ENCODE results near the gene LCN10.

Gene LCN10

GRCh38 chr9:136735812-136736480, 6.8 kb downstream of the LCN10 start:
- DNase-seq = peak; percentile 28

GRCh38 chr9:136734837-136735496, 7.8 kb downstream of the LCN10 start:
- peak; percentile 13 for DNase-seq

DNA sequence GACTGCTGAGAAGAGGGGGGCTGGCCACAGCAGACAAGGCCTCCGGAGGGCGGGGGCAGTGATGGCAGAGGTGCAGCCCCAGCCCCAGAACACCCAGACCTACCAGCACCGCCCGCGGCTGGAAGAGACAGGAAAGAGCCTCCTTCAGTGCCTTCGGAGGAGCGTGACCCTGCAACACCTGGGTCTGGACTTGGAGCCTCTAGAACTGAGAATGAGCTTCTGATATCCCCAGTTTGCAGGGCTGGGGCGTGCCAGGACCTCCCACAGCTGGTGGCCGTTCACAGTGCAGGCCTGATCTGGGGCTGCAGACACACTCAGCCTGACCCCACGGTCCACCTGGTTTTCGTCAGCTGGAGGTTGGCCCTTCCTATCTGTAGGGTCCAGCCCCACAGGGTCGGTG, 9.1 kb downstream of the LCN10 start:
- peak; percentile 10 for DNase-seq

DNA sequence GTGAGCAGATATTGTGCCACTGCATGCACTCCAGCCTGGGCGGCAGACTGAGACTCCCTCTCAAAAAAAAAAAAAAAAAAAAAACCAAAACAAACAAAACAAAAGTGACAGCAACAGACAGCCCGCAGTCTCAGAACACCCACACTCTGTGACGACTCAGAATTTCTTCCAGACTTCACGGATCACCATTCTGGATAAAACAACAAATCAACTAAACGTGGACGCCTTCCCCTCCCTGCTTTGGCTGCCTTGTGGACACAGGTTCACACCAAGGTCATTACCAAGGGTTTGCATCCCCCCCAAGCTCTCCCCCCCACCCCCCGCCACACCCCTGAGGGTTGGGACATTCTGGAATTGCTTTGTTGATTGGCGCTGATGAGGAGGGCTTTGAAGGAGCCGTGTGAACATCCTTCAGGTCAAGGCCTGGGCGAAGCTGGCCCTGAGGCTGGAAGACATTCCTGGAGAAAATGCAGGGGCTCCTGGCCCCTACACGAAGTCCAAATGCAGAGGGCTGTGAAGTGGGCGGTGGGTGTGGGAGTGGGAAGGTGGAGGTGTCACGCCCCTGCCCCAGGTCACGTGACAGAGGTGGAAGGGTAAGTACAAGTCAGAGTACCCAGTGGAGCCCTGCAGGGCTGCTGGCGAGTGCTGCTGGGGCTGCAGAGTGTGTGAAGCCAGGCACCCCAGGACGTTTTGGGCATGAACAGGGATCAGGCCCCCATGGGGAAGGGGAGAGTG, 10.1 kb downstream of the LCN10 start:
- DNase-seq = peak; percentile 15

DNA sequence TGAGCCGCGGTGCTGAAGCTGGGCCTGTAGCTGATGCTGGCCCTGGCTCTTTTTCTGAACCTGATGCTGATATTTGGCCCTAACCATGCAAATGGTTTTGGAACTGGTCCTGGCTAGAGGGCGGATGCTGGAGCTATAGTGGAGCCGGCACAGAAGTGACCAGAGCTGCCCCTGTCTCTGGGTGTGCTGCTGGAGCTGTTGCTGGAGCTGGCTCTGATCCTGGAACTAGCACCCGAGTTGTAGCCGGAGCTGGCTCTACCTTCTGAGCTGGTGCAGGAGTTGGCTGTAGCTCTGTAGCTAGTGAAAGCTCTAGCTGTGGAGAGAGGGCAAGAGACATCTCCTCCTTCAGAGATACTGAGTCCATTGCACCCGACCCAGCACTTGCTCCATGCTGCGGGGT, 12.8 kb downstream of the LCN10 start:
- DNase-seq = peak; percentile 23

GRCh38 chr9:136729144-136729543, 13.6 kb downstream of the LCN10 start:
- DNase-seq = peak; percentile 35

GRCh38 chr9:136728548-136729123, 14.1 kb downstream of the LCN10 start:
- no peak for DNase-seq

DNA sequence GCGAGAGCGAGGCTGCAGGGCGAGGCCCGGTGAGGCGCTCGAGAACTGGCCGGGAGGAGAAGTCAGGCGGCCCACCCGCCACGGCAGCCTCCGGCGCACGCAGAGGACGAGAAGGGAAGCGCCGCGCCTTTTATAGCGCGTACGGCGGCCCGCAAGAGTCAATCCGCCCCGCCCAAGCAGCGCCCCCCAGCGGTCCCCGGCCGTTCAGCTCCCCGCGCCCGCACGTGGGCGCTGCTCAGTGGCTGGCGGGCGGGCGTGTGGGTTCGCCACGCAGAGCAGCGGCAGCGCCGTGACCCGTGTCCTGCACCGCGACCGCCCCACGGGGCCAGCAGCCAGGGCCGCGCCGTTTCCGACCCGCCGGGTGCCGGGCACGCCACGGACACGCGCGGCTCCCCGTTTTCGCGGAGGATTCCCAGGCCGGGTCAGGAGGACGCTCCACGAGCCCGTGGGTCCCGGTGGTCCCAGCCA, 14.6 kb downstream of the LCN10 start:
- DNase-seq = peak; percentile 90

DNA sequence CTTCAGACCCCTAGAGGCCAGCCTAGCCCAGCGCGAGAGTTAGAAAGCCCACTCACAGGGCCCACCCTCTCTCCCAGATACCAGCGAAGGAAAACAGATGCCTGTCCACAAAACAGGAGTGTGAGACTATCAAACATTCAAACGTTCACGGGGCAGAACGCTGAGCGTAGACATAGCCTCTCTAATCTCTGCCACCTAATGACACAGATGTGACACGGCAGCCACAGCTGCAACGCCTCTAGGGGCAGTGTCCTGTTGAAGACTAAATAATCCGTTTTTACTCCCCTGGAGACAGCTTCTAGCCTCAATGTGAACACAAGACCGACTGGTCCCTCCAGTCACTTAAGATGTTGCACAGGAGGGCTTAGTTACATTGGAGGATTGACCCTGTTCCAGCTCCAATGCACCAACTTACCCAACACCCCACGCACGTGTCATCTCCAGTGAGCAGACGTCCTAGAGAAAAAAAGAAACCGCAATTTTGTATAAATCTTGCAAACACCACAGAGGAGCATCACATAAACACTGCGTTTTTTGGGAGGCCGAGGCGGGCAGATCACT, 16.0 kb downstream of the LCN10 start:
- no peak for DNase-seq

DNA sequence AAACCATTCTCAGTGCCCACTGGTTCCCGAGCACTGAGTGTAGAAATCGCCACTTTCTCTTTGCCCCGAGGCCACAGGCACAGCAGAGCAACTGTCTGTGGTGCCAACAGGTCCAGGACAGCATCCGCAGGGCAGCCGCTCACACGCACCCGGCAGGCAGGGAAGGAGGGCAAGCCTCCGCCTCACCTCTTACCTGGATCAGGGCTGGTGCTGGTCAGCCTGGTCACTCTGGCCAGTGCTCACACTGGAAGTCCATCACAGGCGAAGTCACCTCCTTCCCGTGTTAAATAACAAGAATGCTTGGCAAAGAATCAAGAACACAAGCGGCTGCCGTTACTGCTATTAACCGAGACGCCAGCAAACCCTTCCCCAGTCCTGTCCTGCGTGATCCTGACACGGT, 16.6 kb downstream of the LCN10 start:
- DNase-seq = no peak

GRCh38 chr9:136725612-136726011, 17.1 kb downstream of the LCN10 start:
- no peak for DNase-seq

DNA sequence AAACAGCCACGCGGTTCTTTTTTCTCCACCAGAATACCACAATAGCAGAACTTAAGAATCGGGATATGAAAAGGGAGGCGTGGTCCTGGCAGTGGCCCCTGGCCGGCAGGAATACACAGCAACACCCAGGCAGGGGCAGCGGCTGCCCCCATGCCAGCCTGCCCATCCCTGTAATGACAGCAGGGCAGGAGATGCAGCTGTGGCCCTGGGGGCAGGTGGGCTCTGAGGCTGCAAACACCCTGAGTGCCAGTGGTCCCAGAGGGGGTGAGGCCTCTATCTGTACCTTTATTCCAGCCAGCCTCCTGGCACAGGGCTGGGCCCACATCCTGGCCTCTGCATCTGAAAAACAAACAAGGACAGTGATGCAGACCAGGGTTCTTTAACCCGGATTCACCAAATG, 18.0 kb downstream of the LCN10 start:
- DNase-seq = no peak

GRCh38 chr9:136723989-136724388, 18.8 kb downstream of the LCN10 start:
- no peak for DNase-seq

DNA sequence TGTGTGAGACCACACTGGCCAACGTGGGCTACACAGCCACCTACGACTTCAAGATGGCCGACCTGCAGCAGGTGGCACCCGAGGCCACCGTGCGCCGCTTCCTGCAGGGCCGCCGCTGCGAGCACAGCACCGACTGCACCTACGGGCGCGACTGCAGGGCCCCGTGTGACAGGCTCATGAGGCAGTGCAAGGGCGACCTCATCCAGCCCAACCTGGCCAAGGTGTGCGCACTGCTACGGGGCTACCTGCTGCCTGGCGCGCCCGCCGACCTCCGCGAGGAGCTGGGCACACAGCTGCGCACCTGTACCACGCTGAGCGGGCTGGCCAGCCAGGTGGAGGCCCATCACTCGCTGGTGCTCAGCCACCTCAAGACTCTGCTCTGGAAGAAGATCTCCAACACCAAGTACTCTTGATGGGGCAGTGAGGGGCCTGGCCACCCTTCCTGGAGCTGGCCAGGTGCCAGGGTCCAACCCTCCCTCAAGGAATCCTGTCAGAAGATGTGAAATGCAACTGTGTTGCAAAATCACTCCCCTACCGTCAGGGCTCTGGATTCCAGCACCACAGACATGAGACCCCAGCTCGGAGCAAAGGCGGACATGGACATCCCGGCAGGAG, 19.3 kb downstream of the LCN10 start:
- no peak for DNase-seq

- no peak for DNase-seq
Observed at GRCh38 chr9:136722969-136723356, 19.8 kb downstream of the LCN10 start.

DNA sequence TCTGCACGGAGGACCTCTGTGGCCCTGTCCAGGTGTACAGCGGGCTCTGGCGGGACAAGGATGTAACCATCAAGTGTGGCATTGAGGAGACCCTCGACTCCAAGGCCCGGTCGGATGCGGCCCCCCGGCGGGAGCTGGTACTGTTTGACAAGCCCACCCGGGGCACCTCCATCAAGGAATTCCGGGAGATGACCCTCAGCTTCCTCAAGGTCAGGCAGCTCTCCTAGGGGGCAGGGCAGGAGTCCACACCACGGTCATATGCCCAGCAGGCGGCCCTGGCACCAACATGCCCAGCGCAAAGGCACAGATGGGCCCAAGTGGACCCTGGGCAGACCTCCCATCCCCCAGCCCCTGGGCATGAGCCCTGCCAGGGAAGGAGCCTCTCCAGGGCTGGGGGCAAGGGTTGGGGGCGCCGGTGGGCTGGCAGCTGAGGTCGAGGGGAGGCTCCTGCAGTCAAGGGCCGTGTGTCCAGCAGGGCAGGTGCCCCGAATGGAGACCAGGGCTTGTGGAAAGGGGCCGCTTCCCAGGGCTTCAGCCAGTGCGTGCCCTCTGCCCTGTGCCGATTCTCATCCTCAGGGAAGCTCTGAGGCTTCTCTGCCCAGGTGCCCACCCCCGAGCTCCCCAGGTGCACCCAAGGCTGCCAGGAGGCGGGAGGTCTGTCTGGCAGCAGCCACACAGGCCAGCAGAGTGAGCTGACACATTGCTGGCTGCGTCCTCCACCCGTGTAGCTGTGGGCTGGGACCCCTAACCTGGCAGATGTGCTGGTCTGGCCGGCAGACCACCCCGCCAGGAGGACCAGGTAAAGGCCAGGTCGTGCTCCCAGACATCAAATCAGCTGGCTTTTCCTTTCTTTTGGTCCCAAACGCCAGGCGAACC, 20.4 kb downstream of the LCN10 start:
- no peak for DNase-seq

DNA sequence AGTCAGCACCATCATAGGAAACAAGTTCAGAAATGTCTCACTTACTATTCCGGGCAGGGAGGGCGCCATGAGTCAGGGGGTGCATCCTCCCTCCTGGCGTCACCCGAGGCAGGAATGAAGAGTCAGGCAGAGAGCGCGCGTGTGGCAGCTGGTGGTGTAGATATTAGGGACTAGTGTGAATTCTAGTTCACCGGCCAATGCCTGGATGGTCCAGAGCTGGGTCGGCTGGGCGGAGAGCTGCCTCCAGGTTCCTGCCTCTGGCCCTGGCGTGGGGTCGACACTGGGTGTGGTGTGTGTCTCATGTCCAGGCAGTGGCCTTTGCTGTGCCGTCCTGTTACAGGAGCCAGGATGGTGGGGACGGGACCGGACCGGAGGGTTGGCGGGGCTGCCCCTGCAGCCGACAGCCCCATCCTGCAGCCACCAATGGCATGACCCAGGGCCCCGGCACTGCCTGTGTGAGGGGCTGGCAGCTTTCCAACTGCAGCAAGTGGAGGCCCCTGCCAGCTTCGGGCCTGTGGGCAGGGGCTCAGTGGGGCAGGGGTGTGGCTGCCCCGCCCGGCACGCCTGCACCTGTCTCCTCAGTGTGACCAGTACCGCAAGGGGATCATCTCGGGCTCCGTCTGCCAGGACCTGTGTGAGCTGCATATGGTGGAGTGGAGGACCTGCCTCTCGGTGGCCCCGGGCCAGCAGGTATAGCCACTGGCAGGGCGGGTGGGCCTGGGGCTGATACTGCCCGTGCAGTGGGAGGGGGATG, 21.2 kb downstream of the LCN10 start:
- peak; percentile 42 for DNase-seq

- DNase-seq = no peak
Observed at GRCh38 chr9:136720898-136721338, 21.8 kb downstream of the LCN10 start.

DNA sequence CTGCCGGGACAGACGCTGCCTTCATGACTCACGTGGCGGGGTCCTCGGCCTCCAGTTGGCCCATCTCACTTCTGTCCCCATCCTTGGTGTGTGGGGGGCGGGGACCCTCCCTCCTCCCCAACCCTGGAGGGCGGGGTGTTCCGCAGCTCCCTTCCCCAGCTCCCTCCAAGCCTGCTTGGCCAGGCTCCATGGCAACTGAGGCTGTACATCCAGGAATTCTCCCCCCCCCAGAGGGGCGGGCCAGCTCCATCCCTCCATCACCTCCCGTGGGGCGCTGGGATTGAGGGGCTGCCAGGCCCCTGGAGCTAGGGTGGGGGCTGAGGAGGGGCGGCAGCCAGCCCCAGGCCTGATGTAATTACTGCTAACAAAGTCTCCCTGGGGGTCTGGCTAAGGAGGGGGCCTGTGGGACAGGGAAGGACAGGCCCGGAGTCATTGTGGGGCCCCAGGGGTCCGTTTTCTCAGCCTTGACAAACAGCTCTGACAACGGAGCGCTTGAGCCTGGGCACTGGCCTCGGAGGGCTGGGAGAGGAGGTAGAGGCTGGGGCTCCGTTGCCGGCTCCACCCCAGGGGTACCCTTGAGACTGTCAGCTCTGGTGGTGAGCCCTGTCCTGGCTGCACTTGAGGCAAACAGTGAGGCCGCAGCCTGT, 22.4 kb downstream of the LCN10 start:
- peak; percentile 82 for DNase-seq

GRCh38 chr9:136719195-136719880, 23.4 kb downstream of the LCN10 start:
- no peak for DNase-seq

Measured in left hindlimb (tissue), 1 donor.